HG02973 (cell line): ENCODE measurements around the gene ABHD11.

ENCODE experiments used
- ATAC-seq: cut with Tn5 transposase; IDR thresholded peaks from one replicate; pipeline ENCODE4 v1.9.1; 2021; ENCODE audit warnings: moderate library complexity; ENCODE audit not compliant: unreplicated experiment

Gene ABHD11

GRCh38 chr7:73702665-73703064, 35.9 kb downstream of the ABHD11 start:
- ATAC-seq = no peak

GRCh38 chr7:73702226-73702625, 36.4 kb downstream of the ABHD11 start:
- ATAC-seq = no peak

GRCh38 chr7:73701357-73701995, 37.1 kb downstream of the ABHD11 start:
- no peak for ATAC-seq

- no peak for ATAC-seq
Measured at GRCh38 chr7:73700581-73701134, 37.9 kb downstream of the ABHD11 start.

GRCh38 chr7:73700069-73700423, 38.6 kb downstream of the ABHD11 start:
- no peak for ATAC-seq

- ATAC-seq = no peak
Measured at GRCh38 chr7:73699370-73700068, 39.1 kb downstream of the ABHD11 start.

- no peak for ATAC-seq
Measured at GRCh38 chr7:73698410-73698809, 40.2 kb downstream of the ABHD11 start.

GRCh38 chr7:73696372-73696771, 42.2 kb downstream of the ABHD11 start:
- no peak for ATAC-seq

GRCh38 chr7:73690646-73691045, 48.0 kb downstream of the ABHD11 start:
- no peak for ATAC-seq

GRCh38 chr7:73688288-73688687, 50.3 kb downstream of the ABHD11 start:
- ATAC-seq = no peak
